IPS-20b (cell line): ENCODE data around the gene PLOD1.

Source experiments
- H3K27ac ChIP-seq: one replicate; pipeline ENCODE4 v1.5.1; 2013; ENCODE audit warnings: low read length
- H3K27me3 ChIP-seq: 2 replicates; pipeline ENCODE4 v1.6.1; 2013; ENCODE audit warnings: mild to moderate bottlenecking, low read length, inconsistent platforms; ENCODE audit not compliant: insufficient read depth
- H3K36me3 ChIP-seq: 2 replicates; pipeline ENCODE4 v1.6.1; 2013; ENCODE audit warnings: low read depth, mild to moderate bottlenecking, inconsistent platforms, low read length, moderate library complexity; ENCODE audit not compliant: insufficient read depth
- H3K4me1 ChIP-seq: 2 replicates; pipeline ENCODE4 v1.6.1; 2013; ENCODE audit warnings: mild to moderate bottlenecking, control low read depth, inconsistent platforms, low read length, moderate library complexity; ENCODE audit not compliant: insufficient read depth
- H3K4me3 ChIP-seq: 2 replicates; pipeline ENCODE4 v1.5.1; 2013; ENCODE audit warnings: mild to moderate bottlenecking, low read length, inconsistent platforms
- H3K9ac ChIP-seq: 2 replicates; pipeline ENCODE4 v1.6.1; 2013; ENCODE audit warnings: low read depth, mild to moderate bottlenecking, inconsistent platforms, low read length, moderate library complexity
- H3K9me3 ChIP-seq: 2 replicates; pipeline ENCODE4 v1.6.1; 2013; ENCODE audit warnings: mild to moderate bottlenecking, low read depth, low read length, inconsistent platforms; ENCODE audit not compliant: insufficient read depth

The PLOD1 gene

GRCh38 chr1:11946647-11947046 lies 12.1 kb downstream of the PLOD1 start:
- H3K4me1 ChIP-seq: peaks cover 7% of the 10 kb centered on the region; the same call in 1 of the 2 replicates
- peaks cover 11% of the 10 kb centered on the region for H3K36me3 ChIP-seq
- H3K27me3 ChIP-seq: no peaks in the 10 kb centered on the region
- no peak overlapping the region for H3K9ac ChIP-seq
- no peak overlapping the region for H3K4me3 ChIP-seq
- H3K27ac ChIP-seq: no peak overlapping the region
- H3K9me3 ChIP-seq: no peaks in the 10 kb centered on the region

- H3K36me3 ChIP-seq: peaks cover 18% of the 10 kb centered on the region
These were observed 14.4 kb downstream of the PLOD1 start for GRCh38 chr1:11948822-11949458.

GRCh38 chr1:11951901-11952300 lies 17.4 kb downstream of the PLOD1 start:
- Histone ChIP-seq H3K36me3 (peaks cover 35% of the 10 kb centered on the region), H3K27ac (no peak overlapping the region), H3K4me1 (no peaks in the 10 kb centered on the region), H3K9ac (no peak overlapping the region), H3K27me3 (no peaks in the 10 kb centered on the region), H3K9me3 (no peaks in the 10 kb centered on the region), H3K4me3 (no peak overlapping the region)

More at GRCh38 chr1:11948822-11949458, 14.4 kb downstream of the PLOD1 start:
- H3K4me1 ChIP-seq: peaks cover 3% of the 10 kb centered on the region; the same call in 1 of the 2 replicates
- no peak overlapping the region for H3K4me3 ChIP-seq
- no peaks in the 10 kb centered on the region for H3K27me3 ChIP-seq
- no peak overlapping the region for H3K27ac ChIP-seq
- H3K9me3 ChIP-seq: no peaks in the 10 kb centered on the region
- no peak overlapping the region for H3K9ac ChIP-seq

- Histone ChIP-seq H3K9me3 (no peaks in the 10 kb centered on the region), H3K9ac (no peak overlapping the region), H3K27me3 (no peaks in the 10 kb centered on the region), H3K4me3 (no peak overlapping the region), H3K27ac (no peak overlapping the region), H3K36me3 (peaks cover 41% of the 10 kb centered on the region), H3K4me1 (no peaks in the 10 kb centered on the region)
These were observed 18.1 kb downstream of the PLOD1 start for GRCh38 chr1:11952455-11953109.

- H3K27me3 ChIP-seq: no peaks in the 10 kb centered on the region
- H3K9me3 ChIP-seq: no peaks in the 10 kb centered on the region
- H3K27ac ChIP-seq: no peak overlapping the region
- H3K4me1 ChIP-seq: no peaks in the 10 kb centered on the region
- no peak overlapping the region for H3K9ac ChIP-seq
- peaks cover 43% of the 10 kb centered on the region for H3K36me3 ChIP-seq
- H3K4me3 ChIP-seq: no peak overlapping the region
These were observed 20.7 kb downstream of the PLOD1 start for GRCh38 chr1:11955221-11955620.

GRCh38 chr1:11957398-11957797 lies 22.9 kb downstream of the PLOD1 start:
- Histone ChIP-seq H3K27ac (no peak overlapping the region), H3K9ac (no peak overlapping the region), H3K9me3 (no peaks in the 10 kb centered on the region), H3K4me3 (no peak overlapping the region), H3K36me3 (peaks cover 38% of the 10 kb centered on the region), H3K4me1 (no peaks in the 10 kb centered on the region), H3K27me3 (no peaks in the 10 kb centered on the region)

GRCh38 chr1:11957897-11958296 lies 23.4 kb downstream of the PLOD1 start:
- Histone ChIP-seq H3K9ac (no peak overlapping the region), H3K4me1 (no peaks in the 10 kb centered on the region), H3K27me3 (no peaks in the 10 kb centered on the region), H3K9me3 (no peaks in the 10 kb centered on the region), H3K4me3 (no peak overlapping the region), H3K27ac (no peak overlapping the region), H3K36me3 (peaks cover 36% of the 10 kb centered on the region)

- no peaks in the 10 kb centered on the region for H3K27me3 ChIP-seq
- H3K27ac ChIP-seq: no peak overlapping the region
- H3K4me1 ChIP-seq: no peaks in the 10 kb centered on the region
- no peak overlapping the region for H3K4me3 ChIP-seq
- no peak overlapping the region for H3K9ac ChIP-seq
- no peaks in the 10 kb centered on the region for H3K9me3 ChIP-seq
- H3K36me3 ChIP-seq: peaks cover 42% of the 10 kb centered on the region
These were observed 25.8 kb downstream of the PLOD1 start for GRCh38 chr1:11960276-11960675.

- Histone ChIP-seq H3K4me3 (no peak overlapping the region), H3K9ac (no peak overlapping the region), H3K27ac (no peak overlapping the region), H3K36me3 (peaks cover 45% of the 10 kb centered on the region), H3K9me3 (no peaks in the 10 kb centered on the region), H3K27me3 (no peaks in the 10 kb centered on the region), H3K4me1 (no peaks in the 10 kb centered on the region)
These were observed 26.2 kb downstream of the PLOD1 start for GRCh38 chr1:11960715-11961114.

- H3K4me3 ChIP-seq: no peak overlapping the region
- no peak overlapping the region for H3K9ac ChIP-seq
- no peaks in the 10 kb centered on the region for H3K27me3 ChIP-seq
- H3K27ac ChIP-seq: no peak overlapping the region
- no peaks in the 10 kb centered on the region for H3K9me3 ChIP-seq
- peaks cover 48% of the 10 kb centered on the region for H3K36me3 ChIP-seq
- no peaks in the 10 kb centered on the region for H3K4me1 ChIP-seq
These were observed 26.7 kb downstream of the PLOD1 start for GRCh38 chr1:11961230-11961629.

GRCh38 chr1:11963622-11964021 lies 29.1 kb downstream of the PLOD1 start:
- no peak overlapping the region for H3K4me3 ChIP-seq
- peaks cover 28% of the 10 kb centered on the region for H3K36me3 ChIP-seq
- no peaks in the 10 kb centered on the region for H3K27me3 ChIP-seq
- H3K9me3 ChIP-seq: no peaks in the 10 kb centered on the region
- no peak overlapping the region for H3K9ac ChIP-seq
- H3K4me1 ChIP-seq: no peaks in the 10 kb centered on the region
- H3K27ac ChIP-seq: no peak overlapping the region

- Histone ChIP-seq H3K9me3 (no peaks in the 10 kb centered on the region), H3K9ac (no peak overlapping the region), H3K27me3 (no peaks in the 10 kb centered on the region), H3K27ac (no peak overlapping the region), H3K4me1 (no peaks in the 10 kb centered on the region), H3K36me3 (peaks cover 27% of the 10 kb centered on the region), H3K4me3 (no peak overlapping the region)
These were observed 30.1 kb downstream of the PLOD1 start for GRCh38 chr1:11964656-11965055.
